ENCODE results near the gene RAE1. TPM values are rescaled to one million over a fixed set of nuclear protein-coding genes. Genes with fewer than 3 reads are reported as not detected.

Gene RAE1
- total and polyA plus RNA-seq, 9 donors: 13.9 to 46.1 (median 20.4) TPM

DNA sequence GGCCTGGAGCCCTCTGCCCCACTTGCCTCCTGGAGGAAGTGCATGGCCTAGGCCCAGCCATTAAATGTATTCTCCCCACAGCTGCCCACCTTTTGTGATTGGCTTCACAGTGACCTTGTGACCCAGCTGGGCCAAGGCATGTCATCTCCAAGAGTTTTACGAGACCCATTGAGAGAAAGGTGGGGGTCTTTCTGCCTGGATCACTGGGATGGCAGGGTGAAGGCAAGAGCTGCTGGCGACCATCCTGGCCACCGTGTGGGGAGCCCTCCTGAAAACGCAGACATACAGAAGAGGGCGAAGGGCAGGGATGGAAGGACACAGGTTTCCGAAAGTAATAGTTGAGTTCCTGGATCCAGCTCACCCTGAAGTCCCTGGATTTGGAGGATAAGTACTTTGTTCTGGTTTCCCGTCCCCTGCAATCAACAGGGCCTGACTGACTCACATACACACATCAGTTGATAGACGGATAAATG, 33.7 kb upstream of the RAE1 start:
- H3K27me3 ChIP-seq: no peaks in the 10 kb centered on the region
- H3K9me3 ChIP-seq: no peaks in the 10 kb centered on the region
- WGBS, 3 donors: 84 to 89% (median 87%) methylated on average over 8 of the region's 8 CpGs
- H3K27ac ChIP-seq: no peak overlapping the region
- H3K4me1 ChIP-seq (ENCODE audit: insufficient read depth): no peaks in the 10 kb centered on the region
- no peak for DNase-seq
- intact Hi-C loops (cut with DNase I): no loop called here
- H3K36me3 ChIP-seq: no peaks in the 10 kb centered on the region
- no peak overlapping the region for H3K4me3 ChIP-seq
- TF ChIP-seq, protein P1, sequence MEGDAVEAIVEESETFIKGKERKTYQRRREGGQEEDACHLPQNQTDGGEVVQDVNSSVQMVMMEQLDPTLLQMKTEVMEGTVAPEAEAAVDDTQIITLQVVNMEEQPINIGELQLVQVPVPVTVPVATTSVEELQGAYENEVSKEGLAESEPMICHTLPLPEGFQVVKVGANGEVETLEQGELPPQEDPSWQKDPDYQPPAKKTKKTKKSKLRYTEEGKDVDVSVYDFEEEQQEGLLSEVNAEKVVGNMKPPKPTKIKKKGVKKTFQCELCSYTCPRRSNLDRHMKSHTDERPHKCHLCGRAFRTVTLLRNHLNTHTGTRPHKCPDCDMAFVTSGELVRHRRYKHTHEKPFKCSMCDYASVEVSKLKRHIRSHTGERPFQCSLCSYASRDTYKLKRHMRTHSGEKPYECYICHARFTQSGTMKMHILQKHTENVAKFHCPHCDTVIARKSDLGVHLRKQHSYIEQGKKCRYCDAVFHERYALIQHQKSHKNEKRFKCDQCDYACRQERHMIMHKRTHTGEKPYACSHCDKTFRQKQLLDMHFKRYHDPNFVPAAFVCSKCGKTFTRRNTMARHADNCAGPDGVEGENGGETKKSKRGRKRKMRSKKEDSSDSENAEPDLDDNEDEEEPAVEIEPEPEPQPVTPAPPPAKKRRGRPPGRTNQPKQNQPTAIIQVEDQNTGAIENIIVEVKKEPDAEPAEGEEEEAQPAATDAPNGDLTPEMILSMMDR (IDR thresholded peaks at IDR 0.05): no peak
- no peak for TF ChIP-seq EP300 (IDR thresholded peaks at IDR 0.05)
- TF ChIP-seq POLR2A (IDR thresholded peaks at IDR 0.05): no peak

DNA sequence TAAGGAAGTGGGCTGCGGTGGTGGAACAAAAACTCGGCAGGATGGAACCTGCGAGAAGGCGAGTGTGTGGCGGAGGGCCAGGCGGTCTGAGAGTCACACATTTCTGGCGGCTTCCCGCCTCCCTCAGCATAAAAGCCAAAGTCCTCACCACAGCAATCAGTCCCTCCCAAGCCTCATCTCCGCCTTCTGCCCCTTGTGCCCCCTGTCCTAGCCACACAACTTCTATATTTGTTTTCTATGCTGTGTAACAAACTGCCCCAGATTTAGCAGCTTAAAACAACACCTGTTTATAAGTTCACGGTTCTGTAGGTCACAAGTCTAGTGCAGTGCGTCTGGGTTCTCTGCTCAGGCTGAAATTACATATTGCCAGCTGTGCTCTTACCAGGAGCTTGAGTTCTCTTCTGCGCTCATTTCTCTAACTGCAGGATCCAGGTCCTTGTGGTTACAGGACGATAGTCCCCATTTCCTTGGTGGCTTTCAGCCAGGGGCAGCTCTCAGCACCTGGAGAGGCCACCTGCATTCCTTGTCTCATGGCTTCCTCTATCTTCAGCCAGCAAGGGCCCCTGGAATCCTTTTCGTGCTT, 33.2 kb upstream of the RAE1 start:
- 72 to 79% (median 75%) methylated on average over 14 of the region's 14 CpGs for WGBS, 3 donors
- no peaks in the 10 kb centered on the region for H3K9me3 ChIP-seq
- DNase-seq: no peak
- peaks cover 2% of the 10 kb centered on the region for H3K4me1 ChIP-seq (ENCODE audit: insufficient read depth)
- no peak overlapping the region for H3K4me3 ChIP-seq
- H3K27me3 ChIP-seq: no peaks in the 10 kb centered on the region
- no peak overlapping the region for H3K27ac ChIP-seq
- TF ChIP-seq POLR2A (IDR thresholded peaks at IDR 0.05) (no peak), EP300 (IDR thresholded peaks at IDR 0.05) (no peak)
- TF ChIP-seq, protein P1 (IDR thresholded peaks at IDR 0.05): no peak
- intact Hi-C loops (cut with DNase I): no loop called here
- H3K36me3 ChIP-seq: no peaks in the 10 kb centered on the region

DNA sequence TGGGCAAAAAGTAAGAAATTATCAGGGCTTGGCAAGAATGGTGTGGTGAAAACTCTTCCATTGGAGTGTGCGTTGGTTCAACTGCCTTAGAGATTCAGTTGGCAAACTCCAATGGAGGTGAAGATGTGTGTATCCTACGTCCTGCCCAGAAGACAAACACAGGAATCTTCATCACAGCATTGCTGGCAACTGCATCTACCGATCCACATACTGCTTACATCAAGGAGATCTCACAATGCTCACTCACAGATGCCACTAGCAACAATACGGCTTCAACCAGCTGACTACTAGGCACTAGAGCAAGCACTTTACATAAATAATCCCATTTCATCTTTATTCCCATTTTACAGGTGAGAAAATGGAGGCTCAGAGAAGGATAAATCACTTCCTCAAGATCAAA, 31.5 kb upstream of the RAE1 start:
- intact Hi-C loops (cut with DNase I): no loop called here
- Histone ChIP-seq H3K27me3 (no peaks in the 10 kb centered on the region), H3K27ac (no peak overlapping the region), H3K9me3 (no peaks in the 10 kb centered on the region), H3K4me1 (ENCODE audit: insufficient read depth) (peaks cover 2% of the 10 kb centered on the region), H3K4me3 (no peak overlapping the region), H3K36me3 (no peaks in the 10 kb centered on the region)
- TF ChIP-seq EP300 (IDR thresholded peaks at IDR 0.05) (no peak), POLR2A (IDR thresholded peaks at IDR 0.05) (no peak)
- WGBS, 3 donors: 73 to 79% (median 78%) methylated on average over 4 of the region's 4 CpGs
- DNase-seq: no peak

GRCh38 chr20:57320358-57320757, 30.7 kb upstream of the RAE1 start:
- WGBS, 3 donors: 74 to 84% (median 79%) methylated on average over 3 of the region's 3 CpGs
- H3K27me3 ChIP-seq: no peaks in the 10 kb centered on the region
- no peaks in the 10 kb centered on the region for H3K36me3 ChIP-seq
- H3K27ac ChIP-seq: no peak overlapping the region
- peaks cover 2% of the 10 kb centered on the region for H3K4me1 ChIP-seq (ENCODE audit: insufficient read depth)
- no peak for DNase-seq
- intact Hi-C loops (cut with DNase I): loop anchor here in 1 of 4 donors (10.0 kb wide), 1 partner anchor 776 kb away; no protein-coding TSS in a partner anchor
- TF ChIP-seq, protein P1 (IDR thresholded peaks at IDR 0.05): no peak
- no peaks in the 10 kb centered on the region for H3K9me3 ChIP-seq
- no peak overlapping the region for H3K4me3 ChIP-seq

- Histone ChIP-seq H3K27ac (no peak overlapping the region), H3K4me1 (ENCODE audit: insufficient read depth) (peaks cover 2% of the 10 kb centered on the region), H3K4me3 (no peak overlapping the region), H3K36me3 (no peaks in the 10 kb centered on the region), H3K27me3 (no peaks in the 10 kb centered on the region), H3K9me3 (no peaks in the 10 kb centered on the region)
- WGBS, 3 donors: 68 to 83% (median 75%) methylated on average over 2 of the region's 2 CpGs
- DNase-seq: no peak
- no peak for TF ChIP-seq EP300 (IDR thresholded peaks at IDR 0.05)
- TF ChIP-seq, protein P1 (IDR thresholded peaks at IDR 0.05): no peak
- intact Hi-C loops (cut with DNase I): loop anchor here in 1 of 4 donors (10.0 kb wide), 1 partner anchor 776 kb away; no protein-coding TSS in a partner anchor
These were observed 29.9 kb upstream of the RAE1 start for GRCh38 chr20:57321142-57321541.
